CD4-positive, alpha-beta memory T cell (primary cell): ENCODE results near the gene CHD9. TPM values are rescaled to one million over a fixed set of nuclear protein-coding genes. Genes with fewer than 3 reads are reported as not detected.
"Not testable (repeated sequence)": the region's sequence is repeated elsewhere in the genome, so short reads cannot be mapped to it uniquely, and the experiment has no call there.

Experiments used
- CTCF ChIA-PET: fragments of 350-600 bp; sonication (Branson Sonifier 250); formaldehyde crosslinking; loops from one replicate; lab custom pipeline; 2021; ENCODE audit warnings: inconsistent platforms; ENCODE audit not compliant: partially characterized antibody; lab: Charles Lee
- POLR2A ChIA-PET: fragments of 350-600 bp; sonication (Branson Sonifier 250); formaldehyde crosslinking; loops from one replicate; lab custom pipeline; 2021; ENCODE audit not compliant: partially characterized antibody; lab: Charles Lee
- DNase-seq, 5 donors: peaks; one replicate each; pipeline versions ENCODE4 v3.0.0 to v3.0.0-alpha.2; 2020 to 2022; ENCODE audit warnings: mixed read lengths in 1 of 5
- H3K27ac ChIP-seq: one replicate; pipeline ENCODE4 v1.7.0; 2013; ENCODE audit warnings: low read depth, low read length
- H3K27me3 ChIP-seq: 2 replicates; pipeline ENCODE4 v1.7.0; 2013; ENCODE audit warnings: mild to moderate bottlenecking, low read length, moderate library complexity; ENCODE audit not compliant: insufficient read depth
- H3K36me3 ChIP-seq: 2 replicates; pipeline ENCODE4 v1.7.0; 2013; ENCODE audit warnings: mild to moderate bottlenecking, low read length, moderate library complexity; ENCODE audit not compliant: insufficient read depth
- H3K4me1 ChIP-seq: 2 replicates; pipeline ENCODE4 v1.7.0; 2013; ENCODE audit warnings: mild to moderate bottlenecking, low read length, moderate library complexity; ENCODE audit not compliant: insufficient read depth
- H3K4me3 ChIP-seq, 2 donors: one replicate each; pipeline ENCODE4 v1.7.0; 2013; ENCODE audit warnings: low read length in 2 of 2, mild to moderate bottlenecking in 1 of 2
- H3K9me3 ChIP-seq, 2 donors: one replicate each; pipeline ENCODE4 v1.7.0; 2013; ENCODE audit warnings: low read length in 2 of 2, control low read depth in 1 of 2; ENCODE audit not compliant: control insufficient read depth in 1 of 2
- H3K27ac Mint-ChIP-seq, 7 donors: one replicate each; pipeline ENCODE4 v1.8.0; 2020 to 2021; ENCODE audit warnings: mixed read lengths in 7 of 7, mild to moderate bottlenecking in 6 of 7, inconsistent platforms in 3 of 7, moderate library complexity in 3 of 7
- H3K27me3 Mint-ChIP-seq, 2 donors: one replicate each; pipeline ENCODE4 v1.8.0; 2020 to 2021; ENCODE audit warnings: mixed read lengths in 2 of 2
- H3K36me3 Mint-ChIP-seq, 2 donors: one replicate each; pipeline ENCODE4 v1.8.0; 2020 to 2021; ENCODE audit warnings: mixed read lengths in 2 of 2, inconsistent platforms in 1 of 2, mild to moderate bottlenecking in 1 of 2
- H3K4me1 Mint-ChIP-seq, 4 donors: one replicate each; pipeline ENCODE4 v1.8.0; 2020 to 2021; ENCODE audit warnings: mixed read lengths in 4 of 4, mild to moderate bottlenecking in 1 of 4
- H3K4me3 Mint-ChIP-seq, 8 donors: one replicate each; pipeline ENCODE4 v1.8.0; 2020 to 2021; ENCODE audit warnings: mixed read lengths in 8 of 8, mild to moderate bottlenecking in 7 of 8, moderate library complexity in 6 of 8, inconsistent platforms in 3 of 8
- H3K9me3 Mint-ChIP-seq, 8 donors: one replicate each; pipeline ENCODE4 v1.8.0; 2020 to 2021; ENCODE audit warnings: mixed read lengths in 8 of 8, mild to moderate bottlenecking in 5 of 8, inconsistent platforms in 3 of 8, moderate library complexity in 1 of 8
- intact Hi-C: fragments of 100-400 bp; cut with micrococcal nuclease; formaldehyde crosslinking; loops from one replicate; pipeline ENCODE4 v1.15.1; 2023
- polyA plus RNA-seq, 2 donors: library from polyadenylated mRNA; unstranded; fragments of 300-500 nt; fragmentation: Illumina TruSeq; gene quantifications; one replicate each; pipeline ENCODE4 v1.2.3, GENCODE V29; 2021
- total RNA-seq, 2 experiments: library from RNA; stranded (reverse); gene quantifications; one replicate each; pipeline ENCODE4 v1.2.3, GENCODE V29; 2021

CHD9 gene
- total and polyA plus RNA-seq, 4 experiments from 2014 or later, result 22.9 to 49.7 (median 39.5) TPM

GRCh38 chr16:53041320-53042051 is 13.3 kb upstream of the CHD9 start:
- Mint-ChIP-seq H3K9me3 (peaks cover 0 to 3% (median 0%) of the 10 kb centered on the region in 8 donors), H3K27ac (no peak overlapping the region), H3K36me3 (no peaks in the 10 kb centered on the region), H3K4me3 (no peak overlapping the region), H3K4me1 (peaks cover 0 to 4% (median 0%) of the 10 kb centered on the region in 4 donors), H3K27me3 (peaks cover 5 to 8% of the 10 kb centered on the region in 2 donors)
- no peaks in the 10 kb centered on the region for H3K4me1 ChIP-seq
- no peak overlapping the region for H3K27ac ChIP-seq
- no peaks in the 10 kb centered on the region for H3K9me3 ChIP-seq
- no peaks in the 10 kb centered on the region for H3K27me3 ChIP-seq
- intact Hi-C loops, result no loop called here
- ChIA-PET POLR2A (no interaction called here), CTCF (no interaction called here)
- H3K4me3 ChIP-seq, result no peak overlapping the region
- DNase-seq, result no peak
- H3K36me3 ChIP-seq, result no peaks in the 10 kb centered on the region

- no peak overlapping the region for H3K4me3 Mint-ChIP-seq
- intact Hi-C loops, result no loop called here
- Histone ChIP-seq H3K27me3 (no peaks in the 10 kb centered on the region), H3K36me3 (no peaks in the 10 kb centered on the region), H3K4me1 (no peaks in the 10 kb centered on the region), H3K27ac (no peak overlapping the region), H3K9me3 (no peaks in the 10 kb centered on the region), H3K4me3 (no peak overlapping the region)
- H3K4me1 Mint-ChIP-seq, result peaks cover 0 to 4% (median 0%) of the 10 kb centered on the region in 4 donors
- CTCF ChIA-PET, result no interaction called here
- H3K9me3 Mint-ChIP-seq, result peaks cover 0 to 3% (median 0%) of the 10 kb centered on the region in 8 donors
- peaks cover 5 to 8% of the 10 kb centered on the region in 2 donors for H3K27me3 Mint-ChIP-seq
- POLR2A ChIA-PET, result no interaction called here
- peak overlapping the region in 1 of 7 donors; percentile 47 for H3K27ac Mint-ChIP-seq
- DNase-seq, result no peak
- no peaks in the 10 kb centered on the region for H3K36me3 Mint-ChIP-seq
These were observed 12.5 kb upstream of the CHD9 start for GRCh38 chr16:53042235-53042701.

- Histone ChIP-seq H3K27me3 (no peaks in the 10 kb centered on the region), H3K4me3 (no peak overlapping the region), H3K36me3 (no peaks in the 10 kb centered on the region), H3K27ac (no peak overlapping the region), H3K9me3 (no peaks in the 10 kb centered on the region), H3K4me1 (no peaks in the 10 kb centered on the region)
- ChIA-PET POLR2A (no interaction called here), CTCF (interaction anchor here (3.3 kb wide), 1 partner anchor 11 kb away, joined by 11 read pairs; the partner anchor contains the start of gene CHD9)
- Mint-ChIP-seq H3K27ac (no peak overlapping the region), H3K9me3 (peaks cover 0 to 3% (median 0%) of the 10 kb centered on the region in 8 donors), H3K4me1 (peaks cover 0 to 4% (median 0%) of the 10 kb centered on the region in 4 donors), H3K36me3 (no peaks in the 10 kb centered on the region), H3K4me3 (no peak overlapping the region), H3K27me3 (peaks cover 5 to 8% of the 10 kb centered on the region in 2 donors)
- DNase-seq, result no peak
- intact Hi-C loops, result no loop called here
These were observed 11.4 kb upstream of the CHD9 start for GRCh38 chr16:53043428-53043831.

GRCh38 chr16:53043986-53044601 is 10.7 kb upstream of the CHD9 start:
- Mint-ChIP-seq H3K4me1 (peaks cover 0 to 4% (median 0%) of the 10 kb centered on the region in 4 donors), H3K27me3 (peaks cover 5 to 8% of the 10 kb centered on the region in 2 donors), H3K27ac (no peak overlapping the region), H3K4me3 (no peak overlapping the region), H3K9me3 (peaks cover 0 to 3% (median 0%) of the 10 kb centered on the region in 8 donors), H3K36me3 (no peaks in the 10 kb centered on the region)
- DNase-seq, result no peak
- Histone ChIP-seq H3K4me1 (no peaks in the 10 kb centered on the region), H3K27ac (no peak overlapping the region), H3K4me3 (no peak overlapping the region), H3K9me3 (no peaks in the 10 kb centered on the region), H3K27me3 (no peaks in the 10 kb centered on the region), H3K36me3 (no peaks in the 10 kb centered on the region)
- ChIA-PET POLR2A (no interaction called here), CTCF (interaction anchor here (3.3 kb wide), 1 partner anchor 11 kb away, joined by 11 read pairs; the partner anchor contains the start of gene CHD9)
- intact Hi-C loops, result no loop called here

- H3K4me1 ChIP-seq, result no peaks in the 10 kb centered on the region
- peaks cover 0 to 4% (median 0%) of the 10 kb centered on the region in 4 donors for H3K4me1 Mint-ChIP-seq
- intact Hi-C loops, result no loop called here
- no peak overlapping the region for H3K27ac Mint-ChIP-seq
- no peak overlapping the region for H3K4me3 ChIP-seq
- peaks cover 5 to 8% of the 10 kb centered on the region in 2 donors for H3K27me3 Mint-ChIP-seq
- H3K27me3 ChIP-seq, result no peaks in the 10 kb centered on the region
- H3K4me3 Mint-ChIP-seq, result no peak overlapping the region
- POLR2A ChIA-PET, result no interaction called here
- H3K36me3 ChIP-seq, result no peaks in the 10 kb centered on the region
- no peaks in the 10 kb centered on the region for H3K9me3 ChIP-seq
- CTCF ChIA-PET, result interaction anchor here (3.3 kb wide), 1 partner anchor 9 kb away, joined by 11 read pairs; the partner anchor contains the start of gene CHD9
- H3K36me3 Mint-ChIP-seq, result no peaks in the 10 kb centered on the region
- no peak for DNase-seq
- peaks cover 0 to 3% (median 0%) of the 10 kb centered on the region in 8 donors for H3K9me3 Mint-ChIP-seq
- no peak overlapping the region for H3K27ac ChIP-seq
These were observed 9.2 kb upstream of the CHD9 start for GRCh38 chr16:53045341-53046220.

- H3K9me3 Mint-ChIP-seq, H3K27ac ChIP-seq, intact Hi-C loops, H3K4me3 ChIP-seq, DNase-seq, H3K27me3 Mint-ChIP-seq, H3K36me3 ChIP-seq, POLR2A ChIA-PET, H3K27ac Mint-ChIP-seq, H3K4me1 Mint-ChIP-seq, H3K36me3 Mint-ChIP-seq, H3K4me1 ChIP-seq, H3K9me3 ChIP-seq, H3K27me3 ChIP-seq, CTCF ChIA-PET: not testable (repeated sequence)
- H3K4me3 Mint-ChIP-seq, result peak overlapping the region in 1 of 8 donors; percentile 1
These were observed 7.3 kb upstream of the CHD9 start for GRCh38 chr16:53047515-53047914.
